ENCODE results near the gene ATXN7L1.
A peak's percentile ranks its signal among the peaks of the same experiment; 100 is the strongest.

Gene ATXN7L1

GRCh38 chr7:105773030-105773460 lies 103.4 kb downstream of the ATXN7L1 start:
- DNase-seq: no peak

- DNase-seq: no peak
These were observed 106.3 kb downstream of the ATXN7L1 start for GRCh38 chr7:105769901-105770628.

DNA sequence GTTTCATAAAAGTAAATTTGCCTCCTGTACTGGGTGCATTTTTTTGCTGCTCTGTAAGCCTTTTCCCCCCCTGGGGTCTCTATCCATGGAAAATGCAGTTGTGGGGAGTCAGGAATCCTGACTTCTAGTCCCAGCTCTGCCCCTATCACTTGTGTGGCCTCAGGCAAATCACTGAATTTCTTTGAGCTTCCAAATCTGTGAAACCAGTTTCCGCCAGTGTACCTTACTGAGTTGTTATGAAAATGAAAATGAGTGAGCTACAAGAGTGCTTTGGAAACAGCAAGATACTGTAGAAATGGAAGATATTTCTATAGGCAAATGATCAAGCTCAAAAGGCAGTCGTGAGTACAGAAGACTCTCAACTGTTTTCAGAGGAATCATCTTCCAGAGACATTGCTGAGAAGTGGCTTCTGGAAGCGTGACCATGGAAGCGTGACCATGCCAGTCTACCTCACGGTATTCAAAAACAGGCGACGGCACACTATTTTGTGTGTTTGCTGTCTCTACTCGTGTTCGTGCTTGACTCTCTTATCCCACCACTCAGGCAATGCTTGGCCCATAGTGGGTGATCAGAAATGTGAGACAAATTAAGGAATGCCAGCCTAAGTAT lies 107.4 kb downstream of the ATXN7L1 start:
- no peak for DNase-seq

GRCh38 chr7:105768117-105768516 lies 108.3 kb downstream of the ATXN7L1 start:
- DNase-seq: no peak

DNA sequence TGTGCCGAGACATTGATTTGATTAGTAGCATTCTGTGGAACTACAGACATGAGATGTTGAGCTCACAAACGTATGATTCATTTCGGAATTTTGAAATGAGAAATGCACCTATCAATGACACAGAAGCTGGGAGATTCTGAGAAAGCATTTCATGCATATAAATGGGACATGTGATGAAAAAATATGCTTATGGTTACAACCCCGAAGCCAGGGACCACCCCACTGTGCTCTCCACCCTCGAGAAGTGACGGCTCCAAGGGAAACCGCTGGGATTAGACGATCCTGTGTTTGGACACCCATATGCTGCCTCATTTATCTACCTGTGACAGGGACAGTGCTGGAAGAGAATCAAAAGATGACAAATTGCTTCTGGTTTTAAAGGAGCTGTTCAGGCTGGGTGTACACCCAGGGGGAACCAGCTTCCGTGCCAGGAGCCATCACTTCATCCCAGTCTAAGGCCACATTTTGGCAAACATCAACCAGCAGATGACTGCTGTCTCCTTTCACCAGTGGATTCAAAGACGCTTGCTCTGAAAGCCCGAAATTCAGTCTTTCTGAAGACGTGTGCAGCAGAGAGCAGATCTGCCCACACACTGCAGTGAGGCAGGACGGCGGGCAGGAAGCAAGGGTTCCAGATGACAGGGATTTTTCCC lies 109.9 kb downstream of the ATXN7L1 start:
- DNase-seq: no peak

DNA sequence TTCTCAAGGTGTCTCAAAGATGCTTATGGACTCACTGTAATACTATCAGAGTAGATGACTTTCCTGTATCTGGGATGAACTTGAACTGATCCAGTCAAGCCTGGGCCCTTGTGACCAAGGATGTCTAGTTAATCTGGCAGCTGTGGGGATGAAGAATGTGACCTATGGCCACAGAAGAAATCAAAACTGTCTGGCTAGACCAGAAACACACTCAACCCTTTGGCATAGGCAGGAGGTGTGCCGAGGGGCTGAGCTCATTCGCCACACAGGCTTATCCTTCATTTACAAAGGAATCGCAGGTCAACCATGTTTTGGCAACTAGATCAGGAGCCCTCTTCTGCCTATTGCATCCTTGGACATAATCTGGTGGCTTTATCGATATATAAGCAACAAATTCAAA lies 110.6 kb downstream of the ATXN7L1 start:
- no peak for DNase-seq

DNA sequence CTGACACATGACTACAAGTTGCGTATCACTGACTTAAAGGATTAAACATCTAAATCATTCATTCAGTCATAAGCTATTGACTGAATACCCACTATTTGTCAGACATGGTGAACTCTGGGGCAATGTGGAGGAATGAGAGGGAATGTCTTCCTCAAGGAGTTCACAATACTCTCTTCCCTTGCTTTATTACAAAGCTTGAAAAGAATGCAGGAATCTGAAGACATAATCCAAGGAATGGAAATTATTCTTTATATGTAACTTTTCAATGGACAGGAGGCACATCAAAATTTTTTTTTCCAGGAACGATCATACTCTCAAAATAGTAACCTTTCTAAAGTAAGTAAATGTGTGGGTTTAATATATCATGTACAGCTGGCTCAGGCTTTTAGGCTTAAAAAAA lies 111.9 kb downstream of the ATXN7L1 start:
- no peak for DNase-seq

DNA sequence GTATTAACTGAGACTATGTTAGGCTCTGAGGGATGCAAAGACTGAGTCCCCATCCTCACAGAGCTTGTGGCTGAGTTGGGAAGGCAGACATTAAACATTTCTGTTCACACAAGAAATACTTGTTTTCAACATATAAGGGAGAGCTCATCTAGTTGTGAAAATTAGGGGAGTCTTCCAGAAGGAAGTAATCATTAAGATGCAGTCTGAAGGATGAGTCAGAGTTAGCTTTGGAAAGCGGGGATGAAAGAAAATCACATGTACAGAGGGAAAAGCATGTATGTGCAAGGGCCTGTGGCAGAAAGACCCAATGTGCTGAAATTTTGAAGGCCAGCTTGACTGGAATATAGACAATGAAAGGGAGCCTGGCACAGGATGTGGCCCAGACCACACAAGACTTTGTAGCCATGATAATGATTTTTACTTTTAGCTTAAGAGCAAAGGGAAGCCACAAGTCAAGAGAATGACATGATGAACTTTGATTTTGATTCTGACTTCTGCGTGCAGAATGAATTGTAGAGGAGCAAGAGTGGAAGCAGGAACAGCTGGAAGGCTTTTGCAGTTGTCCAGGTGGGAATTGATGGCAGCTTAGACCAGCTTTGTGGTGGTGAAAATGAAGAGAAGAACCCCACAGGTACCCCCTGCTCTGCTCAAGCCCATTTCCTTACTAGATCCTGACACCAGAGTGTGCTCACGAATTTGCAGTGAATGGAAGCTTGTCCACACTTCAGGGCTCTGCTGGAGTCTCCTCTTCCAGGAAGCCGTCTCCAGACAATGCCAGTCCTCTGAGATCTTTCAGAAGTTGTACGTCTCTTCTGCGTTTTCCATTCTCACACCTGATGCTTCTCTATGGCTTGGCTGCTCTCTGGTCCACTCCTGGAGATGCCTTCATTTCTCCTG lies 115.6 kb downstream of the ATXN7L1 start:
- no peak for DNase-seq

DNA sequence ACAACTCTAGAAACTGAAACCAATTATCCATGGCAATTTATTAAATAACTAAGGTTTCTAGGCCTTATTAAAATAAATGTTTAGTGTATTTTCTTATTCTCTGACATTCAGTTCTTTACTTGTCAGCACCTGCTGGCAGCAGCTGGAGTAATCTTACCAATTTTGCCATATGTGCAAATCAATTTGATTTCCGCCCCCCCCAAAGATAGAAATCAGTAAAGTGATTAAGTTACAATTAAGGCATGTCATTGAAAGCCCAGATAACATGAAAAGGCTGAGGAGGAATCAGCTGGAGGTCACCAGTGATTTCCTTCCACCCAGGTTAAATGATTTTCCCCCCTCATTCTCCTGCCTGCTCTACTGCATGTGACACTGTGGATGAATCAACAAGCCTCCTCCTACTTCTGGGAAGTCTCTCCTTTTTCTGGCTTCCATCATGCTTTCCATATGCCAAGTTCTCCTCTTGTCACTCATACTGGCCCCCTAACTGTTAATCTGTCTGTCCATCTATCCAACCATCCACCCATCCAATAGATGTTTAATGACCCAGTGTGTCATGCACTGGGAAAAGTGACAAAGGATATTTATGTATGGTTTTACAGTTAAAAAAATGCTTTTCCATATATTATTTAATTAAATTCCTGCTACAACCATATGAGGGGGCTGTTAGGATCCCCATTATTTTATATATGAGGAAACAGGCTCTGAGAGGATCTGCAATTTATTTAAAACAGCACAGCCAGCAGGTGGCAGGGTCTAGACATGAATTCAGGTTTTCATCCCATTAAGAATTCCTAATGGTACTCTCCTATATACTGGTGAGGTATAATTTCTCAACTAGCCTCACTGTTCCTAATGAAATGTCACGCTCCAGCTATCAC lies 116.5 kb downstream of the ATXN7L1 start:
- peak; percentile 36 for DNase-seq

GRCh38 chr7:105756367-105756766 lies 120.0 kb downstream of the ATXN7L1 start:
- DNase-seq: no peak

- DNase-seq: no peak
These were observed 123.6 kb downstream of the ATXN7L1 start for GRCh38 chr7:105752671-105753275.

DNA sequence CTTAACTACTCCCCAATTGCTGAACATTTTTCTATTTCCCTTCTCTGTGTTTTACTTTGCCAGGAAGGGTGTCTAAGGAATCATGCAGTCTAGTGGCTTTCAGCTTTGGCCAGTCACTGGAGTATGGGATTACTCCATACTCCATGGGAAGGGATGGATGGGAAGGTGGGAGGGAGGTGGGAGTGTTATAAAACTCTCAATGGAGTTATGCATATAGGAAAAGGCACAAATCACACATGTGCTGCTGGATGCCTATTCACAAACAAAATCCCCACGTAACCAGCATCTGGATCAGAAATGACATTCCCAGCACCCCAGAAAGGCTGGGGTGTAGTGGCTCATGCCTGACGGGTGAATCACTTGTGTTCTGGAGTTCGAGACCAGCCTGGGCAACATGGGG lies 125.3 kb downstream of the ATXN7L1 start:
- DNase-seq: no peak

DNA sequence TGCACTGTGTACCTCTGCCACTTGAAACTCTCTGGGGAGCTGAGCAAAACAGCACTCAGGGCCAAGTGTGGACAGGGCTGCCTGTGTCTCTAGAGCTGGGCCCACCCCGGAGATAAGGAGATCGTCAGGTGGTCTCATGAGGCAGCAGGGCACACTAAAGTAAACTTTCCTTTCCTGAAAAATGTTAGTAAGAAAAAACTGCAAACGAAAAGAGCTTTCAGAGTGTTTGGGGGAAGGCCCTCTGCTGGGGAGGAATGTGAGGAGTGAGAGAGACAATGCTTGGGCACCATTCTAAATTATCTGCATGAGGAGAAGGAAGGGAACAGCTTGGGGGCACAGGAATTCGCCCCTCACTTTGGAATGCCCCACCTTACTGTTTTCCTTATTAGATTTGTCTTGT lies 127.7 kb downstream of the ATXN7L1 start:
- no peak for DNase-seq

DNA sequence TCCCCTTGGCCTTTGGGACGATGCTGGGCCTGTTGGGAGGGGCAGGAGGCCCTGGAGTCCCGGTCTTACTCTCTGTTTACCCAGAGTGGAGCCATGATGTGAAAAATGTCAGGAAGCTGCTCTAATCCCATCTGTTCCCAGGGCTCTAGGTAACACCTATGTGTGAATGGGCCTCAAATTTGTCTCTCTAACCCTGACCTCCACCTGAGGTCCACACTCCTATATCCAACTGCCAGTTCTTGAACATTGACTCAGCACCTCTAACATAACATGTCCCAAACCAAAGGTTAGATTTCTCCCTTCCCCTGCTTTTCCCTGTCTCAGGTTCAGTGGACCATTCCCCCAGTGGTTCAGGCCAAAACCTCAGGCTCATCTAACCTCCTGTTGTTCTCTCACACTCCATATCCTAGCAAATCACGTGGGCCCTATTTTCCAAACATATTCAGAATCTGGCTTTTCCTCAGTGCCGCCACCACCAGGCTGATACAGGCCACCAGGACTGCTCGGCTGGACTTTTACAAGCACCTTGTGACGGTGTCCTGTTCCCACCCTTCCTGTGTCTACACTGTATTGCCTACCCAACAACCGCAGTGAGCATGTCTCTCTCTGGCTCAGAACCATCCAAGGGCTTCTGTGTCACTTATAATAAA lies 130.6 kb downstream of the ATXN7L1 start:
- no peak for DNase-seq

GRCh38 chr7:105744258-105744657 lies 132.1 kb downstream of the ATXN7L1 start:
- DNase-seq: no peak

DNA sequence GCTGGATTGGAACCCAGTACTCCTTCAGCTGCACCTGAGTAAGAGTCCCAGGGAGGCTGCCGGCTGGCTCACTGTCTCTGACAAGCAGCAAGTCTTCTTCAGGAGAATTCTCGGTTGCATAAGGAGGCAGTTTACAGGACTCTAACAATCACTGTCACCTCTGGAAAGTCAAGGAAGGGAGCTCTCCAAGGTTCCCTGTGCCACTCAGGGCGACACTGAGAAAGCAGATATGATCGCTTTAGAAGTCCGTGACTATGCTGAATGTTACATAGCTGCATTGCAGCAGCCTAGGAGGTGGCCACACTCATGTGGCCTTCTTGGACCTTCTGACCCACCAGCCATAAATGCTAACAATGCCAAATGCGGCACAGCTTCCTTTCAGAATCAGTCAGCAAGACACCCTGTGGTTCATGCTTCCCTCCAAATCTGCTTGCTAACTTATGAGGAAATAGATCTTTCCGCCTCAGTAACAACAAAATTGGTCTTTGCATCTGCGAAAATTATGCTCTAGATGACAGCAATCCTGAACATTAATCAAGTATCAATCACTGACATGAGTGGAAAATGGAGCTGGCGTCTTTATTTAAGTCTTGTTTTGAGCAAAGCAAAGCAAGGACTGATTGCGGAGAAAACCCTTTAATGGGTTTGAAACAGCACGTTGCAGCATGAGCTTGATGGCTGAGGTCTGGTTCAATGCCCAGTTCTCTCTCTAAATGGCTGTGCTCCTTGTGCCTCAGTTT lies 132.9 kb downstream of the ATXN7L1 start:
- DNase-seq: no peak

GRCh38 chr7:105742787-105743186 lies 133.6 kb downstream of the ATXN7L1 start:
- no peak for DNase-seq

DNA sequence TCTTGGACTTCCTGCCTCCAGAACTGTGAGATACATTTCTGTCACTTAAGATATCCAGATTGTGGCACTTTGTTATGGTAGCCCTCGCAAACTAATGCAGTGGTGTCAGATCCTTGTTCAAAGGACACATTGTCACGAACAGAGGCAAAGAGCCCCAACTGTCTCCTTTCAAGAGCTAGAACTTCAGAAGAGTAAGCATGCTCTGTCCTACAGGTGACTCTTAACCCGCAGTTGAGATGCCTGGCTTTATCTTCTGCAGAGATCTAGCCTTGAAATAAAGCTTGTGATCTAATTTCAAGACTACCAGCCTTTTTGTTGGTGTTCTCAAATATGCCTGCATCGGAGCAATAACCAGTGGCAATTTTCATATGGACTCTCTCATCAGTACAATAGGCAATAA lies 134.4 kb downstream of the ATXN7L1 start:
- no peak for DNase-seq

- DNase-seq: no peak
These were observed 138.3 kb downstream of the ATXN7L1 start for GRCh38 chr7:105738133-105738532.

- DNase-seq: no peak
These were observed 142.2 kb downstream of the ATXN7L1 start for GRCh38 chr7:105734233-105734632.
